Skeletal muscle cell (primary cell): ENCODE data around the gene DTNA.
"Not testable (repeated sequence)": the region's sequence is repeated elsewhere in the genome, so short reads cannot be mapped to it uniquely, and the experiment has no call there.

ENCODE experiments used
- DNase-seq: peaks from one replicate; pipeline ENCODE4 v3.0.0-alpha.2; 2010; ENCODE audit warnings: low read depth
- H3K4me3 ChIP-seq: 2 replicates; pipeline ENCODE4 v1.5.1; 2011; ENCODE audit warnings: low read depth, mild to moderate bottlenecking, control low read depth, low read length, moderate library complexity

The DTNA gene

DNA sequence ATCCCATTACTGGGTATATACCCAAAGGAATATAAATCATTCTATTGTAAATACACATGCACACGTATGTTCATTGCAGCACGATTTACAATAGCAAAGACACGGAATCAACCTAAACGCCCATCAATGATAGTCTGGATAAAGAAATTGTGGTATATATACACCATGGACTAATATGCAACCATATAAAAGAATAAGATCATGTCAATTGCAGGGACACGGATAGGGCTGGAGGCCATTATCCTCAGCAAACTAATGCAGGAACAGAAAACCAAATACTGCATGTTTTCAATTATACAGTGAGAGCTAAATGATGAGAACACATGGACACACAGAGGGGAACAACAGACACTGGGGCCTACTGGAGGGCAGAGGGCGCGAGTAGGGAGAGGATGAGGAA lies 206.4 kb downstream of the DTNA start:
- DNase-seq, H3K4me3 ChIP-seq: not testable (repeated sequence)

DNA sequence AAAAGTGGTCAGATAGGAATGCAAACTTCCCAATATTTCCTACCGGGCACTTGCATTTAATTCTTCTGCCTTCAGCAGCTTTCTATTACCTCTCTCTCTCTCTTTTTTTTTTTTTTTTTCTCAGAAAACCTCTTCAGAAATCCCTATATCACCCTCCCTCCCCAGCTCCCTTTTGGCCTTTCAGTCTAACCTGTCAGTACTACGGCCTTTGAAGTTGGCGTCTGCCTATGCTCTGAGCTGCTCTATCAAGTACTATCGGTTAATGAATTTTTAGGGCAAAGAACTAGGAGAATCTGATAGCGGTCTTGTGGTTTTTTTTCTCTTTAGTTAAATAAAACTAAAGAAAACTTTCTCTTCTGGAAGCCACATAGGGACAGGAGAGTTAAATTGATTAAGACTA lies 208.8 kb downstream of the DTNA start:
- no peak overlapping the region for H3K4me3 ChIP-seq
- no peak for DNase-seq

DNA sequence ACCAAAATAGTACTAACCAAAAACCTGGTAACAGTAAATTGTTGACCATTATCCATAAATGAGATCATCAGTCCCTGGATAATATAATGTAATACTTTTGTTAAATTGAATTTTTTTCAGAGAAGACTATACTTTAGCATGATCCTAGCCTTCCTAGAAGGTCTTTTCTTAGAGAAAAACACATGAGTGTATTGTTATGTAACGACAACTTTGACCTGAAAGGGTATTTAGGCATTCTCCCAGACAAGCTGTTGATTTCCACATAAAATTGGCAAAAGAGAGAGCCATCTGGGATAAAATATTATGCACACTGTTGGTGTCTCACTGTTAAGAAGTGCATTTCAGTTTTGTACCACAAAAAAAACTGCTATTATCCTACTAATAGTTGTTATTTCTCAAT lies 211.1 kb downstream of the DTNA start:
- no peak for DNase-seq

DNA sequence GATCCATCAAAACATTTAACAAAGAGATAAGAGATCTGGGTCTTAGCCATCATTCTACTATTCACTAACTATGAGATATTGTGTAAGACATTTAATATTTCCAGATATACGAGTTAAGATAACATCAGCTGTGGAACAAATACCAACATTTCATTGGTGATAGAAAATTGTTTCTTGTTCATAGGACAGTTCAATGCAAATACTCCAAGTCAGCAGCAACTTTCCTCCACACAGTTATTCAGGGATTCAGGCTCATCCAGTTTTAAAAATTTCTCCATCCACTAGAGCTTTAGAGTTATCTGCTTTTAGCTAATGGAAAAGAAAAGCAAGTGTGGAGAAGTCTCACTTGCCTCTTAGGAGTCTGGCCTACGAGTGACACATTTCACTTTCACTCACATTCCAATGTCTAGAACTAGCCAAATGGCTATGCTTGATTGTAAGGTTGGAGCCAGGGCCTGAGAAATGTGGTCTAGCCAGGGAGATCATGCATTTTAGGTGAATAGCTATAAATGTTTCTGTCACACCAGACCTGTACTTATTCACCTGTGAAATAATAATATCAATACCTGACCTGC lies 211.8 kb downstream of the DTNA start:
- H3K4me3 ChIP-seq, result no peak overlapping the region
- no peak for DNase-seq

More for the DNA sequence above, 211.1 kb downstream of the DTNA start:
- no peak overlapping the region for H3K4me3 ChIP-seq

DNA sequence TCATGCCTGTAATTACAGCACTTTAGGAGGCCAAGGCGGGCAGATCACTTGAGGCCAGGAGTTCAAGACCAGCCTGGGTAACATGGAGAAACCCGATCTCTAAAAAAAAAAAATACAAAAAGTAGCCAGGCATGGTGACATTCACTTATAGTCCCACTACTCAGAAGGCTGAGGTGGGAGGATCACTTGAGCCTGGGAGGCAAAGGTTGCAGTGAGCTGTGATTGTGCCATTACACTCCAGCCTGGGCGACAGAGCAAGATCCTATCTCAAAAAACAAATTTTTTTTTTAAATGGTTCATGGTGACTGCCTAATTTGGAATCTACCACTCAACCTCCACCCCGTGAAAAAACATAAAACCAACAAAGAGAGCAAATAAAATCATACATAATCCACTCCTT lies 212.5 kb downstream of the DTNA start:
- H3K4me3 ChIP-seq, DNase-seq: not testable (repeated sequence)

DNA sequence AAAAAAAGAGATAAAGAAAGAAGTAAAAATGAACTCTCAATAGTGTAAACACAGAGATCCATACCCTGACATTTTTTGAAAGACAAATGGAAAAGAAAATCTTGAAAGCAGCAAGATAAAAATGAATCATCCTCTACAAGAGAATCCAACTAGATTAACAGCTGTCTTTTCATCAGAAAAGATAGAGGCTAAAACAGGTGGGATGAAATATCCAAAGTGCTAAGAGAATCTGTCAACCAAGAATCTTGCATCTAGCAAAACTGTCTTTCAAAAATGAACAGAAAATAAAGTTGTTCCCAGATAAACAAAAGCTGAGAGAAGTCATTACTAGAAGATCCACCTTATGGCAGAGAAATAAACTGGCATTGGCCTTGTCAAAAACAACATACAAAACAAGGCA lies 213.8 kb downstream of the DTNA start:
- DNase-seq, result no peak
- no peak overlapping the region for H3K4me3 ChIP-seq

DNA sequence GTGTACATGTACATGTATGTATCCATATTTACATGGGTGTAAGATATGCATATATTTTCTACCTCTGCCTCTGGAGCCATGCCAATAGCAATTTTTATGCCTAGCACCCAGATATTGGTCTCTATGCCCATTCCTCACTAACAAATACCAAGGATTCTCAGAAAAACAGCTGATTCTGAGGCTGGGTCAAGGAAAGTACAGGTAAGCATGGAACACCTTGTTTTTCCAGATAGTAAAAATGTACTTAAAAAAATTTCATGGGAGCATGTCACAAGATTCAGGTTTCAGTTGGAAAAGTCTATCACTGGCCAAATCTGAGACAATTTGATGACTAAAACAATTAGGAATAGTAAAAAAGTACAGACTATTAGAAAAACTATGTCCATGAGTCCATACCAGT lies 216.6 kb downstream of the DTNA start:
- no peak overlapping the region for H3K4me3 ChIP-seq
- DNase-seq, result no peak

DNA sequence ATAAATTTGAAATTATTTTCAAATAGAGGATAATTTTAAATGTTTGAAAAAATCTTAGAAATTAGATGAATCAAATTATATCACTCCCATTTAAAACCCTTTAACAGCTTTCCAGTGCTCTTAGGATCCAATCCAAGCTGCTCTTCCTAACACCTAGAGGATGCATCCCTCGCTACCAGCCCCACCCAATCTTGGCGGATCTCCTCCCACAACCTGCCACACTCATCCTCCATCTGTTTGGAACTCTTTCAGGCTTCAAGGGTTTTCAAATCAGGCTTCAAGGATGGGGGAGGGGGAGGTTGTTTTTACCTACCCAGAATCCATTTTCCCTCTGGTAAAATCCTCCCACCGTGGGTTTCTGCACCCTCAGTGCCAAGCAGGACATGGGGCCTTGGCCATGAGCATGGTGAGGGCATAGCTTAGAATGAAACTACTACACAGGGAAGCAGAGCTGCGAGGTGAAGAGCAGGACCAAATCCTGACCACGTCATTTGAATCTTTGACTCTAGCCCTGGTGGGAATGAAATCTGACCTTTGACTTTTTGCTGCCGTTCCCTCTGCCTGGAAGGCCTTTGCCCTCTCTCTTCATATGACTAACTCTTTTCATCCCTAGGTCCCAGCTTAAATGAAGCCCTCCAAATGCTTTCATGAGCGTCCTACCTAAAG lies 218.1 kb downstream of the DTNA start:
- H3K4me3 ChIP-seq, result no peak overlapping the region

DNA sequence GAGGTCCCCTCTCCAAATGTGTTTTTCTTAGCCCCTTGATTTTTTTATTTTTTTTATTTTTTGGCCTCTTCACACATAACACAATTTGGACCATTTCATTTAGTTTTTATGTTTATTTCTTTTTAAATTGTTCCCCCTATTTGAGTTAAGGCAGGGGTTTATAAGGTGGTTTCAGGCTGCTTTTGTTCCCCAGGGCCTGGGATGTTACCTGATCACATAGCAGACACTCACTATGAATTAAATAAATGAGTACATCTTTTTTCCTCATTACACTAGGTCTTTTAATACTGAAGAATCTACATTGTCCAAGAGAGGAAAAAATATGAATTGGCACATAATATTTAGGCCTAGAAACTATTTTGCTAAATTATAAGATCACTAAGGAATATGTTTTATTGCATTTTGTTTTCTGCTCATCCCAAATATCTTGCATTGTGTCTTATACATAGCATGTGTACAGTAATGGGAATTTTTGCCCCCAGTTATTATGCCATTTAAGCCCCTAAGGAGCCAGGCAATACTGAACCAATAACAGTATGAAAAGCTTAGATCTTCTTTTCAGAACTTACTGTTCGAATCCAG lies 218.7 kb downstream of the DTNA start:
- DNase-seq, result no peak
- no peak overlapping the region for H3K4me3 ChIP-seq

More for the DNA sequence above, 218.1 kb downstream of the DTNA start:
- DNase-seq, result no peak

DNA sequence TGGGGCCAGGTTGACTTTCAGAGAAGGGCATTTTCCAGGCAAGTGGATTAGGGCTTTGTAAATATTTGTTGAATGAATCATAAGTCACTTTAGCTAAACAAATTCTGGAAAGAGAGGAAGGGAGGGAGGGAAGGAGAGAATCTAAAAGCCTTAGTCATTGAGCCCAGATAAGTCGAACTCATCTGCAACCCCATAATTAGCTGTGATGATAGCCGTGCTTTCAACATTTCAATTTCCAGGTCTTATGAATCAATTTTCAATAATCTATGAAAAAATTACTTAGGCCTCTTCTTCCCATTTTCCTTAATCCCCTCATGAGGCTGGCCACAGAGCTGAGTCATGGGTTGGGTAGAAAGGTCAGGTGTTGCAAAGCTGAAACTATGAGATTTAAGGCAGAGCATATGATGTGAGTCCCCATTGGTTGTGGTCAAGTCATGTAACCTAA lies 219.3 kb downstream of the DTNA start:
- no peak overlapping the region for H3K4me3 ChIP-seq
- DNase-seq, result peak; percentile 56

DNA sequence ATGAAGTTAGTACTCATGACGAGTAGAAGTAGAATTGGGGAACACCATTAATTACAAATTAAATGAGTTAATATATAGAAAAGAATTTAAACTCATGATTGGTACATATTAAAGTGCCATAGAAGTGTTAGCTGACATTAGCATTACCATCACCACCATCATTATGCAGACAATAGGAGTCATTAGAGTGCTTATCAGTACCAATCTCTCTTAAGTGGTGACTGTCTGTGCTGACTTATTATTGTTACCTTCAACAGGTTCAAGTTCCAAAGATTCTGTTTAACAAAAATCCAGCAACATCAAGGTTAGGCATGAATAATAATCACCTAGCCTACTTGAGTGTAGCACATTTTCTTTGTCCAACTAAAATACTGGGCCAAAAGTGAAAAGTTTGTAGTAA lies 222.3 kb downstream of the DTNA start:
- H3K4me3 ChIP-seq, result no peak overlapping the region
- DNase-seq, result no peak

DNA sequence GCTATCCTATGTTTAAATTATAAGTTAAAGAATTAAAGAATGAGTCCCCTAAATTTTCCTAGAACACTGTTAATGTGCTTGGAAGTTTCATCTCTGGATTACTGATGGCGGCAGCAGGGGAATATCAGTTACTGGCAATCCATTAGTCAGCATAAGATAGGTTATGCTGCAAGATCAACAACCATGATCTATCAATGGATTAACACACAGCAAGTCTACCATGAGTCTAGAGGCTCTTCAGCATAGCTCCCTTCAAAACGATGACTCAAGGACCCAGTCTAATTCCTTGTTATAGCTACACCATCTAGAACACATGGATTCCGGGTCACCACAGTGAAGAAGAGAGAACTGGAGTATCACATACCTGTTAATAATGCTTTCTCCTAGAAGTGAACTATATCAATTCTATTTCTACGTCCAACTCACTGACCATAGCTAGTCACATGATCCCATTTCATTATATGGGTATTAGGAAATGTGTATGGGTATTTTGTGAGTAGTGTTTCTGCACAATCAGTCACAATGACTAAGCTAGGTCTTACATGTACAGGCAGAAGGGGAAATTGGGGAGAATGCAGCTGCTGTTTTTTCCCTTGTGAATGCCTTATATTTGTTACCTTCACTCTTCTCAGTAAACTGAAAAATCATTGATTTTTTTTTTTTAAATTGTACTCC lies 222.8 kb downstream of the DTNA start:
- DNase-seq, result no peak
- H3K4me3 ChIP-seq, result no peak overlapping the region

DNA sequence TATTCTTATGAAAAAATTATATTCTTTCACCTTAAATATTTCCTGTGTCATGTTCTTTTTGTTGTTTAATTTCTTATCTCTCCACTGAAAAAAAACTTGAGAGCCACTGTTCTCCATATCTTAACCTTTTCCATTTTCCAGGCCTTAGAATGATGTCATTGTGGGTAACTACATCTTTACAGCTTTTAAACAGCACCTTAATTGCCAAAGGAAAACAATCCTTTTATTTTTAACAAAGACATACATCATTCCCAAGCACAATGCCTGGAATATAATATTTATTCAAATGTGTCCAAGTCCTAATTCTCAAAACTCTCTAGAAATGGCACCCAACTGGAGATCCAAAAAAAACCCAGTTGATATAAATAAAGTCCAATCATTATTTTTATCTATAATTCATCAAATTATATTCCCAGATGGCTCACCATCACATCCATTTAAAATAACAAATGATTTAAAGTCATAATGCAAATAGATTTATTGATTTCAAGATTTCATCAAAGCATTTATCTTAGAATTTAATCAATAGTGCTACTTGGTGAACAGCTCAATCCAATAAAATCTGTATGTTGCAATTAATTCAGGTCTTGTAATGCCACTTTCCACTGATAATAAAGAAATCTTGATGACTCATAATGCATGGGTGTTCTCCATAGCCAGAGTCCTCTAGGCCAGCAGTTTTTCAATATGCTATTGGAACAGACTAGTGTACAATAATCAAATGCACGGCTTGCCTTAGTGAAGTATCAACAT lies 224.0 kb downstream of the DTNA start:
- no peak overlapping the region for H3K4me3 ChIP-seq
- peak; percentile 14 for DNase-seq

DNA sequence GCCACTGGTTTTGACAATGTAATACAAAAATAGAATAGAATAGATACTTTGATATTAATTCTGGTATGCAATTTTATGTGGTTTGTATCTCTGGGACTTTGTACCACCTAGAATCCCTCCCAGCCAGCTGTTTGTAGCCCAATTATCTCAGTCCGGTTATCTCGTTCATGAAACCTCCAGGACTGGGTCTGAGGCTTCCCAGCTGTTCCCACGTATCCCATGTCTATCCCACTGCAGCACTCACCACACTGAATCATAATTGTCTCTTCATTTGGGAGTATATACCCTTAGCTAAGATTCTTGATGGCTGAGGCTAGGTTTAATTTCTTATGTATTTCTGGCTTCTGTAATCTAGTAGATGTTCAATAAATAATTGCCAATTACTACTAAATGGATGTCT lies 226.7 kb downstream of the DTNA start:
- no peak overlapping the region for H3K4me3 ChIP-seq
- no peak for DNase-seq

DNA sequence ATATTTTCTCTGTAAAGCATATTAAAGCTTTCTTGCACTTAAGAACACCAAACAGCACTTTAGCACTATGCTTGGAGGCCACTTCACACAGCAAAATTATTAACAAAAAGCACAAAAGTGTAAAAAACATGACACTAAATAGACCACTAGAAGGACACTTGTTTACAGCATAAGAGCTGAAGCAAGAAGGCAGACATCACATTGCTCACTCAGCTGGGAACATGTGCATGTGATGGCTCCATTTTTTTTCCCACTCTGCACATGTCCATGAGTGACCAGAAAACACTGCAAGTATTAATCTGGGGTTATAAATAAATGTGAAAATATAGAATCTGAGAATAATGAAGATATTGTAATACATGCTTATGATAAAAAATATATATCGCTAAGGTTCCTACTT lies 228.0 kb downstream of the DTNA start:
- DNase-seq, result no peak
- H3K4me3 ChIP-seq, result no peak overlapping the region
